ENCODE data around the gene MPIG6B.

MPIG6B gene

GRCh38 chr6:31764198-31764597 lies 41.0 kb downstream of the MPIG6B start:
- no peak for DNase-seq (ENCODE audit: low read depth, low spot score)
- H3K27ac ChIP-seq, result no peak overlapping the region

- no peak overlapping the region for H3K27ac ChIP-seq
- no peak for DNase-seq (ENCODE audit: low read depth, low spot score)
Observed at GRCh38 chr6:31765559-31765909, 42.4 kb downstream of the MPIG6B start.

GRCh38 chr6:31765910-31766794 lies 43.0 kb downstream of the MPIG6B start:
- H3K27ac ChIP-seq, result no peak overlapping the region
- no peak for DNase-seq (ENCODE audit: low read depth, low spot score)

GRCh38 chr6:31767096-31767645 lies 44.0 kb downstream of the MPIG6B start:
- DNase-seq (ENCODE audit: low read depth, low spot score), result no peak
- no peak overlapping the region for H3K27ac ChIP-seq

- no peak for DNase-seq (ENCODE audit: low read depth, low spot score)
- no peak overlapping the region for H3K27ac ChIP-seq
Observed at GRCh38 chr6:31768363-31769257, 45.4 kb downstream of the MPIG6B start.

- no peak for DNase-seq (ENCODE audit: low read depth, low spot score)
Observed at GRCh38 chr6:31769684-31770371, 46.7 kb downstream of the MPIG6B start.

GRCh38 chr6:31770860-31771259 lies 47.7 kb downstream of the MPIG6B start:
- H3K27ac ChIP-seq, result no peak overlapping the region
- no peak for DNase-seq (ENCODE audit: low read depth, low spot score)

More at GRCh38 chr6:31769684-31770371, 46.7 kb downstream of the MPIG6B start:
- H3K27ac ChIP-seq, result no peak overlapping the region

GRCh38 chr6:31771992-31772358 lies 48.8 kb downstream of the MPIG6B start:
- H3K27ac ChIP-seq, result no peak overlapping the region
- no peak for DNase-seq (ENCODE audit: low read depth, low spot score)

GRCh38 chr6:31775184-31775583 lies 52.0 kb downstream of the MPIG6B start:
- no peak for DNase-seq (ENCODE audit: low read depth, low spot score)
- no peak overlapping the region for H3K27ac ChIP-seq

GRCh38 chr6:31775633-31776484 lies 52.7 kb downstream of the MPIG6B start:
- DNase-seq (ENCODE audit: low read depth, low spot score), result no peak
- H3K27ac ChIP-seq, result no peak overlapping the region

All from epithelial cell of prostate (primary cell).